DMS153 (cell line): ENCODE data around the gene B4GALT2.

Experiments
- DNase-seq: peaks from one replicate; lab custom pipeline; 2025; lab: John Stamatoyannopoulos, UW

B4GALT2 gene

DNA sequence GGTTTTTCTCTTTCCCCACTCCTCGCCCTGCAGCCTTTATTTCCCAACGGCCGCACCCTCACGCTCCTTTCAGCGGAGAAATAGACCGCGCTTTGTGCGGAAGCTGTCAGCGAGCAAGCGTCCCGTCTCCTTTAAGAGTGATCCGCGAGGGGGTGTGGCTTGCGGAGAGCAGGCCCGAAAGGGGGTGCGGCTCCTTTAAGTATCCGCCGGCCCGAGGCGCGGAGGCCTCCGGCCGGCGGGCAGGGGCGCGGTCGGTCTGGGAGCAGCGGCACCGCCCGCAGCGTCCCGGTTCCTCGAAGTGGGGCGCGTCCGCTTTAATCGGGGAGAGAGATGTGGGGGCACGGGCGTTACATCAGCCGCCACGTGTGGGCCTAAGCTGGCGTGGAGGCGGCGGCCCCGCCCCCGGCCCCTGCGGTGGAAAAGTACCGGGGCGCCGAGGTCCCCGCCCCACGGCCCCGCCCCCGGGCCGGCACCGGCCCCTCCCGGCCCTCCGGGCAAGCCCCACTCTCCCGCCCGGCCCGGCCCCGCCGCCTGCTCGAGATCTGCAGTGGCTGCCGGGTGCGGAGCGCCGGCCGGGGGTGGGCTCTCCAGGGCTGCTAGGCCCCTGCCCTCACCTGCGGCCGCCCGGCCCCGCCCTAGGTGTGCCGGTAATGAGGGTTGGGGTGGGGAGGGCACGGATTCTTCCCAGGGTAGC lies 51.0 kb downstream of the B4GALT2 start:
- DNase-seq: peak; percentile 80

DNA sequence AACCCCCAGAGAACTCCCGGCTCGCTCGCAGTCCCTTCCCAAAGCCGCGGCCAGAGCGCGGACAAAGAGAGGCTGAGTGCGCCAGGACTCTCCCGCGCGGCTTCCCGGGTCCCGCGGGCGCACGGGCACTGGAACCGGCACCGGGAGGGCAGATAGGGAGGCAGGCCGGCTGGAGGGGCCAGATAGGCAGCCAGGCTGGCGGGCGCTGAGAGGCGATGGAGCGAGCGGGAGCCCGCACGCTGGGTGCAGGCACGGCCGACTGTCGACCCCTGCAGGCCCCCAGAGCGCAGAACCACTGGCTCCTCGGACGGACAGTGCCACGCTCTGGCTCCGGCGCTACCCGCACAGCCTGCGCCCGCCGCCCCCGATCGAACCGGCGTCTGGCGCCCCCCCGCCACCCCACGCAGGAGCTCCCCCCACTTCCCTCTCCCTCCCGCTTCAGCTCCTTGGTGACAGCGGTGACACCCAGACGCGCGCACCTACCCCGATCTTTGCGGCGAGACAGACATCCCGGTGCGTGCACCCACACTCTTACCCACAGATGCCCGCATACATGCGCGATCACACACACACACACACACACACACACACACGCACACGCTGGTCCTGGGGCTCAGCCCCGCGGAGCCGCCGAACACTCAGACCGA lies 51.7 kb downstream of the B4GALT2 start:
- peak; percentile 42 for DNase-seq

DNA sequence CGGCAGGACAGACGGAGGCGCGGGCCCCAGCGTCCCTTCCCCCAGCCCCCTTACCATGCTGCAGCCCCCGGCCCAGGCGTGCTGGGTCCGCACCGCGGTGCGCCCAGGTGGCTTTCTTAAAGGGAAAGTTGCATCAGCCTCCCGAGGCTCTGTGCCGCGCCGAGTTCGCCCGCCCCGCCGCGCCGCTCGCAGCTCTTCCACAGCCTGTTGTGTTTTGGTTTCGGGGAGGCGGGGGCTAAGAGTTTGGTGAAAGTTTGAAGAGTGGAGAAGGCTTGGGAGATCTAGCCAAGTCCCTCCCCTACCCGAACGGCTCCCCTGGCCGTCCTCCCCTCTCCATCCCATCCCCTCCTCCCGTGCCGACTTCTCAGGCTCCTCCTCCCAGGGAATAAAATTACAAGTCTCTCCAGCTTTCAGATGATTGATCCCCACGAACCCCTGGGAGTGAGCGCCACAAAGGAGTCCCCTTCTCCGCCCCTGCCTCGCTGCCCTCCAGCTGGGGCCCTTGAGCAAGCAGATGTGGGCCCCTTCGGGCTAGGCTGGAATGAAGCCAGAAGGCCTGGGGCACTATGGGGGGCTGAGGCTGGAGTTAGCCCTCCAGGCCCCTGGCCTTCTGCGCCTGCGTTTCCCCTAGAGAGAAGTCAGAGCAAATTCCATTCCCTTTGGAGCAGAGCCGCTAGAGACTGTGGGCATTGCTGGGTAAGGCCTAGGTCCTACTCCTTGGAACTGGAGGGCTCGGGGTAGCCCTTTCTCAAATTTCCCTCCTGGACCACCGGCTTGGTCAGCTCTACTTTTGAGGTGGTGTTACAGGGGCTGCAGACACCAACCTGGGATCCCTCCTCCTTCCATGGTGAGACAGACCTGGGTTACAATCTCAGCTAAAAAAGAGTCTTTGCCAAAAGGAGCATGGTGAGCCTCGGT lies 52.5 kb downstream of the B4GALT2 start, which contains the start of gene SLC6A9:
SLC6A9 (minus strand) TSS at position 211 of the 918 bp plus-strand sequence. CDS start 7,185 bp downstream, outside the sequence.
- DNase-seq: no peak

DNA sequence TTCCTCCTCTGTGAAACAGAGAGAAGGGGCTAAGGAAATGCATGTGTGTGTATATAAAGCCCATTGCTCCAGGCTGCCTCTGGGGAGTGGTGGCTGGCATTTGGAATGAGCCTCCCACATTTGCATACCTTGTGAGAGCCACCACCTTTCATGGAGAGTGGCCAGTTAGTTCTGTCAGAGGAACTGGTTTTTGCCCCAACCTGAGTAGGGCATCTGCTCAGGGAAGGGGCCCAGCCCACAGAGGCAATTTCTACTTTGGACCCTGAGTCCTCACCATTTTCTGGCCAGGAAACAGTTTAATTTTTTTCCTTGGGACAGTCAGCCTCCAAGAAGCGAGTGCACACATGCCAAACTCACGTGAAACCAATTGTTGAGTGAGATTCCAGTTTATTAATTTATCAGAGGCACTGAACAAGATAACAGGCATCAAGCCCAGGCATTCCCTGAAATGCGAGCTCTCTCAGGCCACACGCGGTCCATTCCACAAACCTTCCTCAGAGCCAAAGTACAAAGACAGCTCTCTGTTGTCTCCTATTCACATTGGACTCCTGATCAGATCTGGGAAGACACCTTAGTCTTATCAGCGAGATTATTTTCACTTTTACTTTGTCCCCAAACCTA lies 53.3 kb downstream of the B4GALT2 start:
- no peak for DNase-seq

- no peak for DNase-seq
Observed at GRCh38 chr1:44033041-44033575, 54.1 kb downstream of the B4GALT2 start.

GRCh38 chr1:44033756-44034155 lies 54.7 kb downstream of the B4GALT2 start:
- no peak for DNase-seq

GRCh38 chr1:44034423-44034822 lies 55.4 kb downstream of the B4GALT2 start:
- no peak for DNase-seq

GRCh38 chr1:44034976-44035716 lies 56.1 kb downstream of the B4GALT2 start:
- DNase-seq: no peak

- no peak for DNase-seq
Observed at GRCh38 chr1:44035726-44036408, 56.9 kb downstream of the B4GALT2 start.

GRCh38 chr1:44036409-44037139 lies 57.6 kb downstream of the B4GALT2 start:
- DNase-seq: peak; percentile 76

GRCh38 chr1:44037154-44037553 lies 58.1 kb downstream of the B4GALT2 start:
- DNase-seq: no peak

- no peak for DNase-seq
Observed at GRCh38 chr1:44038876-44039657, 60.1 kb downstream of the B4GALT2 start.

GRCh38 chr1:44040418-44040817 lies 61.4 kb downstream of the B4GALT2 start:
- no peak for DNase-seq
